ENCODE data around the gene ASXL3. TPM values are rescaled to one million over a fixed set of nuclear protein-coding genes. Genes with fewer than 3 reads are reported as not detected.

The ASXL3 gene
- polyA plus RNA-seq, 1 donor (not counting 4 experiments of a cell fraction or from before 2014, with no cell fraction given): not detected

- H2AFZ ChIP-seq (ENCODE audit: control insufficient read depth, low read length): no peak overlapping the region
- H3K9me1 ChIP-seq (ENCODE audit: control insufficient read depth, extremely low read depth, insufficient read depth, low read length): no peaks in the 10 kb centered on the region
- FAIRE-seq (no peak), DNase-seq (ENCODE audit: low read depth, low spot score) (no peak)
- H3K9me3 ChIP-seq (ENCODE audit: control insufficient read depth, low read depth, low read length): no peaks in the 10 kb centered on the region
- H3K79me2 ChIP-seq (ENCODE audit: control insufficient read depth, insufficient read depth, low read length): no peaks in the 10 kb centered on the region
- no peak overlapping the region for H3K4me2 ChIP-seq (ENCODE audit: control insufficient read depth, extremely low read depth, insufficient read depth, low read depth, low read length)
- no peaks in the 10 kb centered on the region for H4K20me1 ChIP-seq (ENCODE audit: control insufficient read depth, extremely low read depth, insufficient read depth, low read length)
- no peak overlapping the region for H3K9ac ChIP-seq (ENCODE audit: control insufficient read depth, extremely low read depth, insufficient read depth, low read length)
- no peak overlapping the region for H3K27ac ChIP-seq (ENCODE audit: control insufficient read depth, insufficient read depth, low read length)
- H3K4me1 ChIP-seq (ENCODE audit: control insufficient read depth, extremely low read depth, insufficient read depth, low read length): no peaks in the 10 kb centered on the region
- no peak overlapping the region for H3K4me3 ChIP-seq (ENCODE audit: control insufficient read depth in 2 of 3, extremely low read depth in 1 of 3, insufficient read depth in 2 of 3, low read depth in 1 of 3, low read length in 3 of 3)
- TF ChIP-seq EZH2 (IDR thresholded peaks at IDR 0.05; ENCODE audit: low read length): no peak
- no peak for TF ChIP-seq CTCF (optimal IDR thresholded peaks at IDR 0.05 in 1 of 3, IDR thresholded peaks at IDR 0.05 in 1 of 3, conservative IDR thresholded peaks at IDR 0.05 in 1 of 3; ENCODE audit: extremely low read depth in 1 of 3, insufficient read depth in 2 of 3, low read length in 3 of 3)
- no peaks in the 10 kb centered on the region for H3K36me3 ChIP-seq (ENCODE audit: control insufficient read depth in 2 of 2, extremely low read depth in 1 of 2, insufficient read depth in 2 of 2, low read length in 2 of 2)
- no peaks in the 10 kb centered on the region for H3K27me3 ChIP-seq (ENCODE audit: control insufficient read depth, extremely low read depth, insufficient read depth, low read length)
- dilution Hi-C loops (cut with MboI; ENCODE audit: extremely low pct_ligation_motif_present, low sequenced_read_pairs): no loop called here
These were observed 75.2 kb downstream of the ASXL3 start for GRCh38 chr18:33653231-33653630.

GRCh38 chr18:33656889-33657448, 79.0 kb downstream of the ASXL3 start:
- dilution Hi-C loops (cut with MboI; ENCODE audit: extremely low pct_ligation_motif_present, low sequenced_read_pairs): no loop called here
- TF ChIP-seq CTCF (optimal IDR thresholded peaks at IDR 0.05 in 1 of 3, IDR thresholded peaks at IDR 0.05 in 1 of 3, conservative IDR thresholded peaks at IDR 0.05 in 1 of 3; ENCODE audit: extremely low read depth in 1 of 3, insufficient read depth in 2 of 3, low read length in 3 of 3): no peak
- no peak for TF ChIP-seq EZH2 (IDR thresholded peaks at IDR 0.05; ENCODE audit: low read length)
- H3K9ac ChIP-seq (ENCODE audit: control insufficient read depth, extremely low read depth, insufficient read depth, low read length): no peak overlapping the region
- no peaks in the 10 kb centered on the region for H3K9me3 ChIP-seq (ENCODE audit: control insufficient read depth, low read depth, low read length)
- no peaks in the 10 kb centered on the region for H4K20me1 ChIP-seq (ENCODE audit: control insufficient read depth, extremely low read depth, insufficient read depth, low read length)
- no peak overlapping the region for H3K27ac ChIP-seq (ENCODE audit: control insufficient read depth, insufficient read depth, low read length)
- no peaks in the 10 kb centered on the region for H3K36me3 ChIP-seq (ENCODE audit: control insufficient read depth in 2 of 2, extremely low read depth in 1 of 2, insufficient read depth in 2 of 2, low read length in 2 of 2)
- no peaks in the 10 kb centered on the region for H3K9me1 ChIP-seq (ENCODE audit: control insufficient read depth, extremely low read depth, insufficient read depth, low read length)
- H3K79me2 ChIP-seq (ENCODE audit: control insufficient read depth, insufficient read depth, low read length): no peaks in the 10 kb centered on the region
- no peak for DNase-seq (ENCODE audit: low read depth, low spot score)
- H3K4me1 ChIP-seq (ENCODE audit: control insufficient read depth, extremely low read depth, insufficient read depth, low read length): no peaks in the 10 kb centered on the region
- FAIRE-seq: no peak
- H3K4me3 ChIP-seq (ENCODE audit: control insufficient read depth in 2 of 3, extremely low read depth in 1 of 3, insufficient read depth in 2 of 3, low read depth in 1 of 3, low read length in 3 of 3): no peak overlapping the region
- no peak overlapping the region for H3K4me2 ChIP-seq (ENCODE audit: control insufficient read depth, extremely low read depth, insufficient read depth, low read depth, low read length)
- H3K27me3 ChIP-seq (ENCODE audit: control insufficient read depth, extremely low read depth, insufficient read depth, low read length): no peaks in the 10 kb centered on the region
- H2AFZ ChIP-seq (ENCODE audit: control insufficient read depth, low read length): no peak overlapping the region
